Measurements from ENCODE around the gene CSKMT.
"Not testable (repeated sequence)": the region's sequence is repeated elsewhere in the genome, so short reads cannot be mapped to it uniquely, and the experiment has no call there.

The CSKMT gene

GRCh38 chr11:62673196-62673525, 8.0 kb downstream of the CSKMT start:
- peak overlapping the region; percentile 95 for H3K27ac ChIP-seq
- TF ChIP-seq ZFX (IDR thresholded peaks at IDR 0.05; ENCODE audit: borderline replicate concordance) = no peak
- no peak for TF ChIP-seq CTCF (IDR thresholded peaks at IDR 0.05)

- not testable (repeated sequence) for H3K27ac ChIP-seq
Measured at GRCh38 chr11:62675415-62675814, 10.3 kb downstream of the CSKMT start.

- H3K27ac ChIP-seq = peak overlapping the region; percentile 77
- TF ChIP-seq CTCF (IDR thresholded peaks at IDR 0.05) (no peak), ZFX (IDR thresholded peaks at IDR 0.05; ENCODE audit: borderline replicate concordance) (no peak)
Measured at GRCh38 chr11:62676698-62677097, 11.6 kb downstream of the CSKMT start.

GRCh38 chr11:62677156-62677555, 12.0 kb downstream of the CSKMT start:
- H3K27ac ChIP-seq = peak overlapping the region; percentile 77

GRCh38 chr11:62677714-62678113, 12.6 kb downstream of the CSKMT start:
- H3K27ac ChIP-seq = peak overlapping the region; percentile 77
- no peak for TF ChIP-seq CTCF (IDR thresholded peaks at IDR 0.05)
- TF ChIP-seq ZFX (IDR thresholded peaks at IDR 0.05; ENCODE audit: borderline replicate concordance) = no peak

More at GRCh38 chr11:62677156-62677555, 12.0 kb downstream of the CSKMT start:
- TF ChIP-seq CTCF (IDR thresholded peaks at IDR 0.05) (no peak), ZFX (IDR thresholded peaks at IDR 0.05; ENCODE audit: borderline replicate concordance) (no peak)

- H3K27ac ChIP-seq = peak overlapping the region; percentile 77
- no peak for TF ChIP-seq CTCF (IDR thresholded peaks at IDR 0.05)
- TF ChIP-seq ZFX (IDR thresholded peaks at IDR 0.05; ENCODE audit: borderline replicate concordance) = no peak
Measured at GRCh38 chr11:62678433-62678769, 13.3 kb downstream of the CSKMT start.

GRCh38 chr11:62678770-62679696, 13.9 kb downstream of the CSKMT start, which contains the start of gene UBXN1:
UBXN1 (minus strand) TSS chr11:62679073; CDS start chr11:62678923, 150 bp downstream.
- no peak for TF ChIP-seq CTCF (IDR thresholded peaks at IDR 0.05)
- no peak for TF ChIP-seq ZFX (IDR thresholded peaks at IDR 0.05; ENCODE audit: borderline replicate concordance)

More at GRCh38 chr11:62678770-62679696, 13.9 kb downstream of the CSKMT start, which contains the start of gene UBXN1:
- H3K27ac ChIP-seq = peak within 1 kb of the TSS; percentile 77

Data from 22Rv1 (cell line).